Subcutaneous adipose tissue (tissue), 4 donors: ENCODE data around the gene RTN3. TPM values are rescaled to one million over a fixed set of nuclear protein-coding genes. Genes with fewer than 3 reads are reported as not detected.

Experiments used
- CTCF ChIP-seq: fragments of 450-650 bp; IDR thresholded peaks from one replicate; pipeline ENCODE4 v1.5.1; 2016; ENCODE audit warnings: low read depth, mild to moderate bottlenecking, control low read depth, antibody characterized with exemption, moderate library complexity
- total RNA-seq, 4 donors: library from RNA; depleted of rRNA; stranded (reverse); fragments of >200 nt; gene quantifications; one replicate each; pipeline ENCODE4 v1.1.0, GENCODE V29; 2016

RTN3 gene
- total RNA-seq, 4 donors from 2014 or later, result 179 to 283 (median 224) TPM

- TF ChIP-seq CTCF, result no peak
These were observed 20.3 kb upstream of the RTN3 start for GRCh38 chr11:63660972-63661371.

- no peak for TF ChIP-seq CTCF
These were observed 17.5 kb upstream of the RTN3 start for GRCh38 chr11:63663809-63664208.

- TF ChIP-seq CTCF, result no peak
These were observed 14.4 kb upstream of the RTN3 start for GRCh38 chr11:63666874-63667273.

- TF ChIP-seq CTCF, result no peak
These were observed 13.1 kb upstream of the RTN3 start for GRCh38 chr11:63667995-63668795.

- TF ChIP-seq CTCF, result no peak
These were observed 11.2 kb upstream of the RTN3 start for GRCh38 chr11:63670096-63670432.

GRCh38 chr11:63670433-63671321, 10.6 kb upstream of the RTN3 start:
- no peak for TF ChIP-seq CTCF
